Globus pallidus (tissue), 1 donor: Measurements from ENCODE around the gene SRSF10.
"Not testable (repeated sequence)": the region's sequence is repeated elsewhere in the genome, so short reads cannot be mapped to it uniquely, and the experiment has no call there.

ENCODE experiments used
- DNase-seq: peaks from one replicate; pipeline ENCODE4 v3.0.0-alpha.2; 2015; ENCODE audit warnings: low spot score

SRSF10 gene

DNA sequence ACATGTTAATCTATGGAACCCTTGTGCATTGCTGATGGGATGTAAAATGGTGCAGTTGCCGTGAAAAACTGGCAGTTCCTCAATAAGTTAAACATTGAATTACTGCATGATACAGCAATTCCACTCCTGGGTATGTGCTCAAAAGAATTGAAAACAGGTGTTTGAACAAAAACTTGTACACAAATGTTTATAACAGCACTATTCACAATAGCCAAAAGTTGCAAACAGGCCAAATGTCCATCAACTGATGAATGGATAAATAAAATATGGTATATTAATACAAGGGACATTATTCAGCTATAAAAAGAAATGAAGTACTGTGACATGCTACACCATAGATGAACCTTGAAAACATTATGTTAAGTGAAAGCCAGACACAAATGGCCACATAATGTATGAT is 17.7 kb upstream of the SRSF10 start:
- no peak for DNase-seq

DNA sequence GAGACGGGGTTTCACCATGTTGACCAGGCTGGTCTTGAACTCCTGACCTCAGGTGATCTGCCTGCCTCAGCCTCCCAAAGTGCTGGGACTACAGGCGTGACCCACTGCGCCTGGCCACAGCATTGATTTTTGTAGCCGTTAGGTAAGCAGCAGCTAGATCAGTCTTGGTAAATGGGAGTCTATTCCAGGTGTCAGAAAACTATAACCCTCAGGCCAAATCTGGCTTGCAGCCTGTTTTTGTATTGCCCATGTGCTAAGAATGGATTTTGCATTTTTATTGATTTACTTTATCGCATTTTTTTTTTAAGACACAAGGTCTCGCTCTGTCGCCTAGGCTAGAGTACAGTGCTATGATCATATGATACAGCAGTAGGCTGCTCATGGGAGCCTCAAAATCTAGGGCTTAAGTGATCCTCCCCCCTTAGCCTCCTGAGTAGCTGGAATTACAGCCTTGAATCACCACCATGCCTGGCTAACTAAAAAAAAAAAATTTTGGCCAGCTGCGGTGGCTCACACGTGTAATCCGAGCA is 16.6 kb upstream of the SRSF10 start:
- no peak for DNase-seq

DNA sequence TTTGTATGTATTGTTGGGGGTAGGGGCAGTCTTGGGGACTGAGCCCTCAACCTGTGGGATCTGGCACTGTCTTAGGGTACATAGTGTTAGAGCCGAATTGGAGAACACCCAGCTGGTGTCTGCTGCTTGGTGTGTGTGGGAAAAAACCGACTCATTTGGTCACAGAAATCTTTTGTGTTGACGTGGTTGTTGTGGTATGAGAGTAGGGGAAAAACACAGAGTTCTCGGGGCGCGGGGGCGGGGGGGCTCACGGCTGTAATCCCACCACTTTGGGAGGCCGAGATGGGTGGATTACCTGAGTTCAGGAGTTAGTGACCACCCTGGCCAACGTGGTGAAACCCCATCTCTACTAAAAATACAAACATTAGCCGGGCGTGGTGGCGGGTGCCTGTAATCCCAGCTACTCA is 15.3 kb upstream of the SRSF10 start:
- DNase-seq = no peak

DNA sequence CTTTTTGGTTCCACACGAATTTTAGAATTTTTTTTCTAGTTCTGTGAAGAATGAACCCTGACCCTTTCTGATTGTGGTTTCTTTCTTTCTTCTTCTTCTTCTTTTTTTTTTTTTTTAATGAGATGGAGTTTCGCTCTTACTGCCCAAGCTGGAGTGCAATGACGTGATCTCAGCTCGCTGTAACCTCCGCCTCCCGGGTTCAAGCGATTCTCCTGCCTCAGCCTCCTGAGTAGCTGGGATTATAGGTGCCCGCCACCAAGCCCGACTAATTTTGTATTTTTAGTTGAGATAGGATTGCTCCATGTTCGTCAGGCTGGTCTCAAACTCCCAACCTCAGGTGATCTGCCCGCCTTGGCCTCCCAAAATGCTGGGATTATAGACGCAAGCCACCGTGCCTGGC is 11.9 kb upstream of the SRSF10 start:
- not testable (repeated sequence) for DNase-seq

DNA sequence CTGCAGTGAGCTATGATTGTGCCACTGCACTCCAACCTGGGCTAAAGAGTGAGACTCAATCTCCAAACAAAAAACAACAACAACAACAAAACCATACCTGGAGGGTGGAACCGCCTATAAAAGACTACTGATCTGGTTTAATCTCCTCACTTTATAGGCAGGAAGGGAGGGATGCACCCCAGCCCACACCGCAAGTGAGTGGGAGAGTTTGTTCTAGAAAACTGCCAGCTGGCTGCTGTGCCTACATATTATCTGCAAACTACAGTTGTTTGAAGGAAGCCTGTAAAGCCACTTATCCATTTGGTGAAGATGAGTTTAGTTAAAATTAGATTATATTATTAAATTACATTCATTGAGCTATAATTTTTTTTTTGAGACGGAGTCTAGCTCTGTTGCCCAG is 9.1 kb upstream of the SRSF10 start:
- DNase-seq = no peak

DNA sequence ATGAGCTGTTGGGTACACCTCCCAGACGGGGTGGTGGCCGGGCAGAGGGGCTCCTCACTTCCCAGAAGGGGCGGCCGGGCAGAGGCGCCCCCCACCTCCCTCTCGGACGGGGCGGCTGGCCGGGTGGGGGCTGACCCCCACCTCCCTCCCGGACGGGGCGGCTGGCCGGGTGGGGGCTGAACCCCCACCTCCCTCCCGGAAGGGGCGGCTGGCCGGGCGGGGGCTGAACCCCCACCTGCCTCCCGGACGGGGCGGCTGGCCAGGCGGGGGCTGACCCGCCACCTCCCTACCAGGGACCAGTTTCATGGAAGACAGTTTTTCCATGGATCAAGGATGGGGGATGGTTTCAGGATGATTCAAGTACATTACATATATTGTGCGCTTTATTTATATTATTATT is 6.9 kb upstream of the SRSF10 start:
- not testable (repeated sequence) for DNase-seq

DNA sequence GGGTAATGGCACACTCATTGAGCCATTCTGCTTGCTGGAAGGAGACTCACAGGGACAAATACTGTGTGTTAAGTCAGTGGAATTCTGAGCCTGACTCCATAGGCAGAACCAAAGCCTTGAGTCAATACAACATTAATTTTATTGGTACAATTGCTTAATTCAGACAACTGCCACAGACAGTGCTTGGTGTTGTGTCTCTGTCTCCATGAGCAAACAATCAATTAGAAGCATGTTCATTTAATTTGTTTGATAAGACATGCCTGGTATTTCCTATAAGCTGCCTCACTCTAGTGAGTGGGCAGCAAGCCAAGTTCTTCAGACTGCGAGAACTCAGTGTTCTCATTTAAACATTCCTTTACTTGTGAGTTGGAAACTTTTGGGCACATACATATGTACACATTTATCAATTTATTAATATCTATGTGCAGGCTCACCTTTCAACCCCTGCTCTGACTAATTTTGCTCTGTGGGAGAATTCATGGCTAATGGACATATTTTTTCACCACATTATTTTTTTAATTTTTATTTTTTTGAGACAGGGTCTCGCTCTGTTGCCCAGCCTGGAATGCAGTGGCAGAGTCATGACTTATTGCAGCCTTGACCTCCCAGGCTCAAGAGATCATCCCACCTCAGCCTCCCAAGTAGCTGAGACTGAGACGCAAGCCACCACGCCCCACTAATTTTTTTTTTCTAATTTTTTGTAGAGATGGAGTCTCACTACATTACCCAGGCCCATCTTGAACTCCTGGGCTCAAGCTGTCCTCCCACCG is 4.5 kb upstream of the SRSF10 start:
- no peak for DNase-seq

DNA sequence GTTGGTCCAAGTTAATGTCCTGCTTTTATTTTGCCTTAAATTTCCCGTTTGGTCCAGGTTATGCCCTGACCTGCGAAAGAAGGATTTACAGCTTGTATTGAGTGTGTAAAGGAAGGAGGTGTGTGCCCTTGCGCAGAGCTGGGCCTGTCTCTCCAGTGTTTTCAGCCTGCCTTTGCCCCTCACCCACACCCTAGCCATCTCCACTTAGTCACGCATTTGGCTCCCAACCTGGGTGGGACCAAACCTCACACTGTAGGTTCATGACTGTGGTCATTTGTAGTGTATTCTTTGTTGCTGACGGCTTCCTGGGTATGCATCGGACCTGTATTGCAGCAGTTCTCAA is 572 bp upstream of the SRSF10 start:
- DNase-seq = no peak

DNA sequence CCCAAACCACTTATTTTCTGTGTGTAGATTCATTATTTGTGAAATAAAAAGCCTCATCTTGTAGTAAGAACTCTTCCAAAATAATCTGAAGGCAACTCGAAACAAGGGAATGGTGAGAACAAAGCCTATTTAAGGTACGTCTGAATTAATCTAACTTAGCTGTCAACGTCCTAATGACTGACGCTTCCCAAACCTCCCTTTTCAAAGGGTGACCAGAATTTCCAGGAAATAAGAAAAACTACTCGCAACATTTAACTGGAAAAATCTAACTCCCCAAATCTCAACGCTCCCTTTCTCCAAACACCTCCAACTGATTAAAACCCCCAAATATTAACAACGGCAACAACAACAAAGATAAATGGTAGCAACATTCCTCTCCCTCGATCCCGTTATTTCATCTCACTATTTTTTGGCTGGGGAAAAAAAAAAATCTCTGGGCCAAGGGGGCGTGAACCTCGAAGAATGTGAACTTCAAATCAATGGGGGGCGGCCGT is 693 bp downstream of the SRSF10 start:
- DNase-seq = no peak

DNA sequence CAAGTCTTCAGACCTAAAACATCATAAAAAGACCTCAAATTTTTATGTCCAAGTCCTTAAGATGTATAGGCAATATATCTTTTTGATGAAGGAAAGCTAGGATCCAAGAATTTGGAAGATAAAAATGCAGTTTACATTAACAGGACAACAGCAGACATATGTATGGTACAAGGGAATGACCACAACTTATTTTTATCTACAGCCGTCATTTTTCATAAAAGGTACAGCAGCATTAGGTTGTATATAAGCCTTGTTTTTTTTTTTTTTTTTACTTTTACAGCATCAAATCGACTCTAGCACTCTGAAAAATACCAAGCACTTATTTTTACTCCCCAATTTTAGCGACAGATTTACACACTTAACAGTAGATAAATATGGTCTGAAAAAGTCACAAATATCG is 1.3 kb downstream of the SRSF10 start:
- no peak for DNase-seq

DNA sequence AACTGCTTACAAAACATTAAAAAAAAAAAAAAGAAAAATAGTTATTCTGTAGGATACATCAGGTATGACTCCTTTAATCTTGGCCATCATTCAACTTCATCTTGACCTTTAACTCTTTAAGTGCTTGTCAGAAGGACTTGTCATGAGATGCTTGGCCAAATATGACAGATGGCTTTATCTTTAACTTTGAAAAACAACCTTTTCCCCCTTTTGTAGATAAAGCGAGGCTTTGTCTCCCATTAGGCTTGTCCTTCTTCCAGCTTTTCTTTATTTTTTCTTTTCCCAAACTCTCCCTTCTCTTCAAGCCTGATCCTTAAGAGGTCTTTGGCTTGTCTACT is 2.3 kb downstream of the SRSF10 start:
- no peak for DNase-seq

DNA sequence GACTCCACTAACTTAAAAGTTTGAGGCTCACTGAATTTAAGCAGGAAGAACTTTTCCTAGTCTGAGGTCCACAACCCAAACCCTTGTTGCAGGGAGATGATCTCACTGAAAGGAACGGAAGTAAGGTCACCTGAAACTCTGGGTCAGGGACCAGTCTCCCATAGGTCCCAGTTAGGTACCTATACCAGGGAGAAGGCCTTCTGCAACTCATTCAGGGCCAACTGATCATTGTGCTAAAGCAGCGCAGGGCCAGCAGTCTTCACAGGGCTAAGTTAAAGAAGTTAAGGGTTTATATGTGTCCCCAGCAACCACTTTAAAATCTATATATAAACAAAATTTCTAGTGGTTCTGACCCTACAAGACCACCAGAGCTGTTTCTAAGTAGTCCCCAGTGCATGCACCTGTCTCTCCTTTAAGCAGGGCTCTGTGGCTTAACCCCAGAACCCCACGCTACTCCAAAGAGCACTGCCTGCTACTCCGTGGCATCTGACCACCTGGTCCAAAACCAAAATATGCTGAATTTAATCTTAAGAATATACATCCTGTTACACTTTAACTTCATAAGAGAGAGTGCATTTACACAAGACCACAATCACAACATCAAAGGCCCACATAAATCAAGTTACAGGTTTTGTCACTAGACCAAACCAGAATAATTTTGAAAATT is 2.8 kb downstream of the SRSF10 start:
- no peak for DNase-seq

DNA sequence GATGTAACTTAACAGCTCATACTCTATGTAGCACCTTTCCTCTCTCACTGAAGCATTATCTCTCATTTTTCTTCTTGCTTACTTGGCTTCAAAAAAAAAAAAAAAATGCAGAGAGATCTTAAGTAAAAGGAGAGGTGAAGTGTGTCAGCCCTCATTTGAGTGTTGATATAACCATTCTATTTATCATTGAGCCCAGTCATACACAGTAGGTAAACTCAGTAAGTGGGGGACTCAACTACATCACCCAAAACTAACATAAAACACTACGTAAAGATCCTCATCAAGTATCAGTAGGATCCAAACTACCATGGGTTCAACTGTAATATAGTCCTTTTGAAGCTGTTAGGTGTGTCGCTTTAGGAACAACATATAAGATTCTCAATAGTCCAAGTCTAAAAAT is 12.3 kb downstream of the SRSF10 start:
- DNase-seq = no peak

DNA sequence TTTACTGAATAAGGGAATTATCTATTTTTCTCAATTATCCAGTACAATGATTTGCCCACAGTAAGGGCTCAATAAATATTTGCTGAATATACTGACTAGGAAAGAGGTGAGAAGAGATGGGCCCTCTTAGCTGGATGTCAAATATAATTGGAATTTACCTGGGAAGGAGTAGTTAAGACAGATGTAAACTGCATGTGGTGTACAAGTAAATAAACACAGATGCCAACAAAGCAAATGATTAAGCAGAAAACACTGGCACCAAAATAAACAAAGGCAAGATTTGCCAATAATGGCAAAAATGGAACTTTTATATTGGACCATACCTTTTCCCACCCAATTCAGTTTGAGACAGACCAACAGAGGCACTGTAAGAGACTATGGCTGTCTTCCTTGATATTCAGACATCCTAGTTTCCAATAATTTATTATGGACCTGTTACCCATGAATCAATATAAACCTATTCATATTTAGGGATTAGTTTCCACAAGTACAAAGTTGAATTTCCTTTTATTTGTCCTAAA is 13.1 kb downstream of the SRSF10 start:
- DNase-seq = no peak

DNA sequence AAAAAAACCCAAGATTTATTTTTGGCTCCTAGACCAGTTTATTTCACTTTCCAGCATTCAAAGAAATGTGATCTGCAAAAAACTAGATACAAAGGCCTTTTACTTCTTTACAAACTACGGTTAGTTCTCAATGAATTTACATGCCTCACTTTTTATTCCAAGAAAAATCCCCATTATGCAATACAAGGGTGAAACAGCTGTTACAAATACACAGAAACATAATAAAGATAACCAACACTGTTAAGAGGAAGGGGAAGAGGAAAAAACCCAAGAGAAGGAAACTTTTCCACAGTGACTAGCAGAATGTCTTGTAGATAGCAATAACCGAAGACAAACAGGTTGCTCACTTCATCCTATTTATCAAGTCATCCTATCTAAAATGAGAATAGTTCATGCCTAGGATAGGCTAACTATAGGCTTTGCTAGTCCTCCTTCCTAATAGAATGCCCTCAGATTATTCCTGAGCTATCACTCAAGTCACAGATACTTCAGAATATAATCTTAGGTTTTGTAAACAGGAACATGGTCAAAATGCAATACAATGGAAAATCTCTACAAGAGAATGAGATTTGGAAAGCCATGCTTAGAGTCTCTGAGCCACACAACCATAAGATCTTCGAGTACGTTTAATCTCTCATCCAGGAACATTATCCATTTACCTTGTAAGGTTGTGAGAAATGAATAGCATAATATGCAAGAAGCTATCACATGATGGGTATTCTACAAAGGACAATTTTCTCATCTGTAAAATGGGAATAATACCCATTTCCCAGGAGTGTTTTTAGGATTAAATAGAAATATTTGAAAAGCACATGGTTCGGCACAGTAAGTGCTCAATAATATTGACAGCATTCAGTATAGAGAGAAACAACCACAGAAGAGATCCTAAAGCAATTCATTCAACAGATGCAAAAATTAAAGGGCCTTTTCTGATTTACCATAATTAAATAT is 15.1 kb downstream of the SRSF10 start:
- no peak for DNase-seq

DNA sequence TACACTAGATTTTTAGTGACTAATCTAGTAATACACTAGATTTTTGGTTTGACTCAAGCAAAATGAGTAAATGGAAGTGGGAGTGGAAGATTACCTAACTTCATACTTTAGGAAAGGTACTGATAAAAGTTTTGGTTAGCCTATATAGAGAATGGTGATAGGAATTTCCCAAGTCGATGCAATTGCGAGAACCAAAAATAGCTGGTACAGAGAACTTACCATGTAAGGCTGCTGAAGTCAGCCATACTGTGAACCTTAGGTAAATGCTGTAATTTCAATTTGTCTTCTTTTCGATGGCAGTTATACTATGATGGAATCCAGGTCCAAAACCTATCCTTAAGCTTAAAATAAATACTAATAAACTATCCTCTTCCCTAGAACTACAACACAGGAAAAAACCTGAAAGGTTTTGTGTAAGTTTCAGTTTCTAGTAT is 15.9 kb downstream of the SRSF10 start:
- DNase-seq = no peak

DNA sequence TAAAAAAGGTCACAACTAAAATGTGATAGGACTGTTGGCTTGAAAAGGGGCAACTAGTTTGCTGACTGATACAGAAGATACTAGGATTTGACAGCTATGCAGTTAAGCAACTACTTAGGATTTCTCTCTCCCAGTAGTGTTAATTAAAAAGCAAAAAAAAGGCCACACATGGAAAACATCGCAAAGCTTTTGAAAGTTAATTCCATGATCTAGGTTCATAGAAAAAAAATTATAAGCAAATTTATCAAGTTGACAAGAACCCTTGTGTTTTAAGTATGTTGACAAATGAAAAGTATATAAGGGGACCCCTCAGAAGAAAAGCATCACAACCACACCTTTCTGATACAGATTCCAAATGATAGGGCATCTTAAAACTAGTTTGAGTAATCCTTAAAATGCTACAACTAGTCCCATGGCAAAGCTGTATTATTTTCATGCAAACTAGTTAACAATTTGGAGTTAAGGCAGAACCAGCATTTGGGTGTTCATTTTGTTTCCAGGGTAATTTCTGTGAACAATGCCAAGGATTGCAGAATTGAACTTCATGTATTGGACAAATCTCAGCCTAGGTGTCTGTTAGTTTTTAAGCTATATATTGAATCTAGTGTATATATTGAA is 16.4 kb downstream of the SRSF10 start:
- DNase-seq = no peak

DNA sequence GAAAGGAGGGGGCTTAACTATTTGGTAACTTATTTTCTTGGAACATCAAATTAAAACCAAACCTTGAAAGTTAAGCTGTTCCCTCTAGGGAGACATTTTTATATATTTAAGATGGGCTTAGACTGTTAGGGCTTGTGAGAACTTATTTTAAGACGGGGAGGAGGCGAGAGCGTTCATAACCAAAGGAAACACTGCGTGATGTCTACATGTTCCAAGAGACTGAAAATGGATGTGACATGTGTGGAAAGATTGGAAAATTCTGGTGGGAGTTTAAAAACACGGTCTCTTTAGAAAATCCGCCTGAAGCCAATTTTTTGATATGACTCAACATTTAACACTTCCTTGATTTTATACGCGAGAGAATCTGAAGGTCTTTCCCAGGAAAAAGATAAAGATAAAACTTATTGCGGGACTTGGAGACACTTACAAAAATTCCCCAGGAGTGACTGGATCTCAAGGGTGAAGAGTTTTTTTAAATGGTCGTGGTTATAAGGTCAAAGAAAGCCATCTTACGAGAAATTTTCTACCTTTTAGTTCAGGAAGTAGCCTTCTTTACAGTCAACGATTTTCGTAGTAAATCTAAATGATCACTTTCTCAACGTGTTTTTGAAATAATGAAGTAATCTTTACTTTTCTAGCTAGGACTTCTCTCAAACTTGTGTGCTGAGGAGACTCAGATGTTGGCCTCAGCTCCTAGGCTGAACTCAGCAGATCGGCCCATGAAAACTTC is 19.7 kb downstream of the SRSF10 start:
- no peak for DNase-seq

DNA sequence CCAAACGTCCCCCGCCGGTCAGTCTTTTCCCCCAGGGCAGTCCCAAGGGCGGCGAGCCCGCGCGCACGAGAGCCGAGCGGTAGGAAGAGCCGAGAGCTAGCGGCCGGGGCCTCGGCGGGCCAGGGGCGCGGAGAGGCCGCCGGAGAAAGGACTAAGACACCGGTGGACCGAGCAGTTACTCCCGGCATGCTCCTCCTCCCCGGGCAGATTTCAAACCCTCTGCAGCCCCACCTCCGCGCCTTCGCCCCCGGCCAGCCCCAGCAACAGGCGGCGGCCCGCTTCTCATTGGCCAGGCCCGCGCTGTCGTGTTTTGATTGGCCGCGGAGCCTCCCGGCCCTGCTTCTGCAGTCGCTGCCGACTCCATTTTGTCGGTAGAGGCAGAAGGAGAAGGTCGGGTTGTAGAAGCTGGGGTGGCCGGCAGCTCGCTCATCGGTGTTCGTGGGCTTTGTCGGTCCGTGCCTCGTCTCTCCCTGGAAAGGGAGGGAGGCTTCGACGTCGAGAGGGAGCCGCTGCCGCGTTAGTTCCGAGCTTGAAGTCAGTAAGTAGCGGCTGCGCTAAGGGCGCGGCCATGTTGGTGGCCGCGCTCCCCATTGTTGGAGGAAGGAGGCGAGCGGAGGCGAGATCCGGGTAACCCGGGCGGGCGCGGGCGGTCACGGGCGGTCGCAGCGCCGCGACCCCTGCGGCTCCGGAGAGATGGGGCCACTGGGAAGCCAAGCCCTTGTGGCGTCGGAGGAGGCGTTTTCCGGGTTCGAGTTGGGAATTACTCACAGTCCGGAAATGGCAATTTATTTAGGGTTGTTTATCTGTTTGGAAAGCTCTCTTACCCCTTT is 20.5 kb downstream of the SRSF10 start, which contains the start of gene PNRC2:
Gene PNRC2, plus strand, starts transcription at position 368 of the 830 bp plus-strand sequence. CDS start 1,630 bp downstream, outside the sequence.
- peak; percentile 97 for DNase-seq
